AG09309 (cell line): Measurements from ENCODE around the gene ZNRF3.

Source experiments
- DNase-seq: peaks from one replicate; pipeline ENCODE4 v3.0.0-alpha.2; 2010; ENCODE audit warnings: low read depth
- H3K4me3 ChIP-seq: 2 replicates; pipeline ENCODE4 v1.5.1; 2011; ENCODE audit warnings: mild to moderate bottlenecking, low read depth, low read length, moderate library complexity; ENCODE audit not compliant: control insufficient read depth
- TF ChIP-seq, protein P1 (sequence below): IDR thresholded peaks from 2 replicates; pipeline ENCODE4 v1.5.1; 2011; ENCODE audit warnings: mild to moderate bottlenecking, low read depth, low read length, inconsistent platforms; ENCODE audit not compliant: insufficient read depth, control insufficient read depth; ENCODE audit errors: missing control alignments

ZNRF3 gene

DNA sequence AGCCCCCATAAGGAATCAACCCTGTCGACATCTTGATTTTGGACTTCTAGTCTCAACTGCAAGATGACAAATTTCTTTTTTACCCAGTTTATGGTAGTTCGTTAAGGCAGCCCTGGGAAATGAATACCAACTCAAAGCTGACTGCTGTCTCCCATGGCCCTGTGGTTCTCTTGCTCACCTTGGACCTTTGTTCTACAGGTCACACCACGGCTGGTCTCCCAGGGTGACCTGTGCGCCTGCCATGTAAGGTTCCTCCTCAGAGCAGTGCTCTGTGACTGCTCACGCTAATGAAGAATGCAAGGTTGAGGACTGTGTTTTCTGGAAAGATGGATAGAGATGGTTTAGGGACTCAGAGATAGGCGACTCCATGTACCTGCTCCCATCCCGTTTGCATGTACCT lies 68.2 kb downstream of the ZNRF3 start:
- no peak for DNase-seq
- H3K4me3 ChIP-seq = no peak overlapping the region
- TF ChIP-seq, protein P1, sequence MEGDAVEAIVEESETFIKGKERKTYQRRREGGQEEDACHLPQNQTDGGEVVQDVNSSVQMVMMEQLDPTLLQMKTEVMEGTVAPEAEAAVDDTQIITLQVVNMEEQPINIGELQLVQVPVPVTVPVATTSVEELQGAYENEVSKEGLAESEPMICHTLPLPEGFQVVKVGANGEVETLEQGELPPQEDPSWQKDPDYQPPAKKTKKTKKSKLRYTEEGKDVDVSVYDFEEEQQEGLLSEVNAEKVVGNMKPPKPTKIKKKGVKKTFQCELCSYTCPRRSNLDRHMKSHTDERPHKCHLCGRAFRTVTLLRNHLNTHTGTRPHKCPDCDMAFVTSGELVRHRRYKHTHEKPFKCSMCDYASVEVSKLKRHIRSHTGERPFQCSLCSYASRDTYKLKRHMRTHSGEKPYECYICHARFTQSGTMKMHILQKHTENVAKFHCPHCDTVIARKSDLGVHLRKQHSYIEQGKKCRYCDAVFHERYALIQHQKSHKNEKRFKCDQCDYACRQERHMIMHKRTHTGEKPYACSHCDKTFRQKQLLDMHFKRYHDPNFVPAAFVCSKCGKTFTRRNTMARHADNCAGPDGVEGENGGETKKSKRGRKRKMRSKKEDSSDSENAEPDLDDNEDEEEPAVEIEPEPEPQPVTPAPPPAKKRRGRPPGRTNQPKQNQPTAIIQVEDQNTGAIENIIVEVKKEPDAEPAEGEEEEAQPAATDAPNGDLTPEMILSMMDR = no peak

DNA sequence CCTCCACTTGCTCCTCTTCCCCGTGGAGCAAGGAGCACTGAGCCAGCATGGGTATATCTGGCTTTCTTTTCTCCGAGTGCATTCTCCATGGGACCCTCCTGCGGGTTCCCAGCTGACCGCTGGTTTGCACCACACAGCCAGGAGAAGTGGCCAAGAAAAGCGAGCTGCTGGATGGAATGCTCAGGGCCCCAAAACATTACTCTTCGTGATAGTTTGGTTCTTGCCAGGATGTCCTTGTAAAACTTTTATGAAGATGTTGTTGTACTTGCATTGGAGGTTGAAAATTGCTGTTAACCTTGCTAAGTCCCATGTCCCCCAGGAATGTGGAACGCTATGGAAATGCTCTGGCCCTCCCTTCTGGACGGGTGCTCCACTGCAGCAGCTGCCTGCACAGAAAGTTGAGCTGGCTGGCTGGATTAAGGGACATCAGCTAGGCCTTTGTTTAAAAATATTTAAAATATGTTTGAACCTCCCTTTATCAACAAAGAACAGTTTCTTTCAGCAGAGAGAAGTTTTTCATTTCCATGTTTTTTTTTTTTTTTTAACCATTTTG lies 68.7 kb downstream of the ZNRF3 start:
- no peak overlapping the region for H3K4me3 ChIP-seq
- peak; percentile 73 for DNase-seq
- TF ChIP-seq, protein P1 = peak; percentile 31

DNA sequence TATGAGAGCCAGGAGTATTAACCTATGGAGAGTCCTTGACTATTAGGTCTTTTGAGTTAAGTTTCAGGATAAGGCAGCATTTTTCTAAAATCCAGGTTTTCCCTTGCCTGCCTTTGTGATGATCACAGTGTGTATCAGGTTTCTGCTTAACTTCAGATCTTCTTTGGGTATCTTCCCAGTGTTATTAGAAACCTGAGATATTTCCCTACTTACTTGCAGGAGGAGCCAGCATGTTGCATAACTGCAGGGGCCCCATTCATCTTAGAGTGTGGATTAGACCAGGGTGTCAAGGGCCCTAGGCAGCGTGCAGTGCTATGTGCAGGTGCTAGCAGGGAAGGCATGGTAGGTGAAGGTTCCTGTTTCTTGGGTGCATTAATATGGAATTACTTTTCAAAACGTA lies 69.5 kb downstream of the ZNRF3 start:
- TF ChIP-seq, protein P1 = no peak
- no peak overlapping the region for H3K4me3 ChIP-seq
- peak; percentile 13 for DNase-seq

DNA sequence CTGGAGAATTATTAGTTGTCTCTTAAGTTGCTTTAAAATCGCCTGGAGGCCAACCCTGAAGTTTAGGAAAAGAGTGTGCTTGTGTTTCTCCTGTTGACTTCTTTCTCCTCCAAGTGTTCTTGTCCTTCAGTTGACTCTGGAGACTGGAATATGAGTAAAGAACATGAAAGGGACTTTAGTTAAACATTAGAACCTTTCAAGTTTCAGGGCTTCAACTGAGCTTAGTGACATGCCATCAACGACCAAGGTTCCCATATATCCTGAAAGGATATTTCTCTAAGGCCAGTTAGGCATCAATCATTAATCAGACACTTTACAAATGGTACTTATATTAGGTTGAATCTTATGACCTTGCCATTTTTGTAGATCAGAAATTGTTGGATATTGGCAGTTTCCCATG lies 70.0 kb downstream of the ZNRF3 start:
- TF ChIP-seq, protein P1 = no peak
- DNase-seq = no peak
- H3K4me3 ChIP-seq = no peak overlapping the region

DNA sequence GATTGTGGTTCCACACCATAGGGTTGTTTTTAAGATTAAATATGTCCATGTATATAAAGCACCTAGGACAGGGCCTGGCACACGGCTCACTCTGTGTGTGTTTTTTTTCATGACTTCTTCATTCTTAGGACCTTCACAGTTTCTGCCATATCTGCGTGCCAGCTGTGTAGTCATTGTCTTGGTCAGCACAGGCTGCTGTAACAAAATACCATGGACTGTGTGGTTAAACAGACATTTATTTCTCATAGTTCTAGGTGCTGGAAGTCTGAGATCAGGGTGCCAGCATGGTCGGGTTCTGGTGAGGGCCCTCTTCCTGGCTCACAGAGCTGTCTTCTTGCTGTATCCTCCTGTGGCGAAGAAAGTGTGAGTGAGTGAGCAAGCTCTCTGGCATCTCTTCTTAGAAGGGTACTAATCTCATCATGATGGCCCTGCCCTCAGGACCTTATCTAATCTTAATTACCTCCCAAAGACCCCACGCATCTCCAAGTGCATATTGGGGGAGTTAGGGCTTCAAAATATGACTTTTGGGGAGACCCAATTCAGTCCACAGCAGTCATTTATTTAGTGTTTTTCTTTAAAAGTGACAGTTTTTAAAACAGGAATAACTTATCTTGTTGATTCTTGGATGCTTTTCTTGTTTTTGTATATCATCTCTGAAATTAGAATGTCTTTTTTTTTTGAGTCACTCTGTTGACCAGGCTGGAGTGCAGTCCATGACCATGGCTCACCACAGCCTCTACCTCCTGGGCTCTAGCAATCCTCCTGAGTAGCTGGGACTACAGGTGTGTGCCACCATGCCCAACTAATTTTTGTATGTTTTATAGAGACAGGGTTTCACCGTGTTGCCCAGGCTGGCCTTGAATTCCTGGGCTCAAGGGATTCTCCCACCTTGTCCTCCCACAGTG lies 70.9 kb downstream of the ZNRF3 start:
- TF ChIP-seq, protein P1 = no peak
- H3K4me3 ChIP-seq = no peak overlapping the region
- DNase-seq = no peak

DNA sequence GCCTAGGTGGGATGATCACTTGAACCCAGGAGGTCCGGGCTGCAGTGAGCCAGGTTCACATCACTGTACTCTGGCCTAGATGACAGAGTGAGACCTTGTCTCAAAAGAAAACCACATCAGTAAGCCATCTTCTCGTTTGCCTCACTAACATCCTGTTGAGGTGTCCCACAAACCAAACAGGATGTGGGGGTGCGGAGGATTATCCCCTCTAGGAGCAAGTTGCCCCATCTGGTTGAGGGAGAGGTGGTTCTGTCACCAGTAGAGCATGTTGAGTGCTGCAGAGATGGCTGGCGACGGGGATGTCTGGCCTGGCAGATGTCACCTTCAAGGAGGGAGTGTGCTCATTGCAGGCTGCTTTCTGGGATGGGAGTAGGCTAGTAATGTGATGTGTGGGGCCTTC lies 72.4 kb downstream of the ZNRF3 start:
- DNase-seq = no peak
- TF ChIP-seq, protein P1 = no peak
- no peak overlapping the region for H3K4me3 ChIP-seq
